Measurements from ENCODE around the gene PUS1. TPM values are rescaled to one million over a fixed set of nuclear protein-coding genes. Genes with fewer than 3 reads are reported as not detected.
A peak's percentile ranks its signal among the peaks of the same experiment; 100 is the strongest.

PUS1 gene
- total RNA-seq, 1 experiment from 2014 or later: 117 TPM

GRCh38 chr12:131900397-131900796, 28.7 kb upstream of the PUS1 start:
- no peaks in the 10 kb centered on the region for H3K9me3 Mint-ChIP-seq
- Histone ChIP-seq H3K79me1 (ENCODE audit: insufficient read depth, low read depth, low read length, poor library complexity, severe bottlenecking) (no peaks in the 10 kb centered on the region), H3K4me2 (ENCODE audit: insufficient read depth, insufficient read length, low read length) (no peak overlapping the region), H2BK20ac (ENCODE audit: low read depth, low read length, poor library complexity, severe bottlenecking) (no peak overlapping the region), H3K4ac (ENCODE audit: low read depth, low read length) (no peak overlapping the region), H3K27me3 (ENCODE audit: insufficient read depth, low read length) (no peaks in the 10 kb centered on the region), H3K9ac (ENCODE audit: extremely low read depth, insufficient read length, low read length) (no peak overlapping the region), H2BK12ac (ENCODE audit: insufficient read length, low read depth, low read length) (no peak overlapping the region), H2BK15ac (ENCODE audit: low read depth, low read length) (no peak overlapping the region), H4K20me1 (ENCODE audit: control insufficient read depth, insufficient read depth, insufficient read length) (no peaks in the 10 kb centered on the region), H4K8ac (replicated peaks; ENCODE audit: insufficient read length, low read depth, low read length) (no peak overlapping the region), H2BK120ac (ENCODE audit: low read depth, low read length, poor library complexity, severe bottlenecking) (no peak overlapping the region), H3K79me2 (ENCODE audit: insufficient read depth, low read length) (no peaks in the 10 kb centered on the region; the same call in 1 of the 2 replicates), H3K27ac (ENCODE audit: insufficient read length, low read depth, low read length) (no peak overlapping the region), H3K4me1 (ENCODE audit: insufficient read depth, low read length) (no peaks in the 10 kb centered on the region), H3K56ac (ENCODE audit: insufficient read length, low read depth, low read length) (no peak overlapping the region), H2AFZ (ENCODE audit: low read length) (no peak overlapping the region), H3K9me3 (ENCODE audit: control insufficient read depth, low read depth, low read length) (no peaks in the 10 kb centered on the region), H2BK5ac (ENCODE audit: insufficient read length, low read length) (no peak overlapping the region), H4K5ac (ENCODE audit: insufficient read length, low read depth, low read length) (no peak overlapping the region), H3K23me2 (ENCODE audit: insufficient read length, low read depth, low read length, poor library complexity, severe bottlenecking) (peaks cover 4% of the 10 kb centered on the region), H2AK5ac (ENCODE audit: insufficient read length, low read length) (no peak overlapping the region), H4K91ac (ENCODE audit: insufficient read length, low read depth, low read length) (no peak overlapping the region), H3K18ac (ENCODE audit: insufficient read length, low read depth, low read length) (no peak overlapping the region), H3T11ph (ENCODE audit: low read length) (no peak overlapping the region), H3K14ac (ENCODE audit: insufficient read depth, low read length) (no peak overlapping the region), H3K23ac (ENCODE audit: insufficient read length, low read depth, low read length) (no peak overlapping the region)
- peaks cover 9 to 16% (median 13%) of the 10 kb centered on the region in 3 experiments; a peak in 6 of 7 replicates for H3K36me3 Mint-ChIP-seq (ENCODE audit: insufficient read depth in 1 of 3, low read depth in 3 of 3)
- no peaks in the 10 kb centered on the region for H3K27me3 Mint-ChIP-seq (ENCODE audit: low read depth)
- peak overlapping the region in 2 of 3 experiments; percentile 64 to 73; a peak in 5 of 7 replicates for H3K27ac Mint-ChIP-seq
- no peak for DNase-seq
- H3K4me1 Mint-ChIP-seq: peaks cover 6 to 18% of the 10 kb centered on the region in 2 experiments
- TF ChIP-seq CTCF (conservative IDR thresholded peaks at IDR 0.05): no peak
- H3K4me3 Mint-ChIP-seq: no peak overlapping the region
- WGBS (ENCODE audit: extremely low coverage, insufficient read length, low lambda C conversion rate): no CpG with 5 or more reads among the region's 6 CpGs

Measured in H9 (cell line).